Kidney (tissue), 14 donors: ENCODE data around the gene HMG20A. TPM values are rescaled to one million over a fixed set of nuclear protein-coding genes. Genes with fewer than 3 reads are reported as not detected.

Source experiments
- DNase-seq, 5 donors: peaks; one replicate each; pipeline ENCODE4 v3.0.0-alpha.2; 2013 to 2020
- FAIRE-seq: peaks from 2 replicates; lab custom pipeline; 2012; peaks lifted over from hg19 to GRCh38; lab: Jason Lieb, UNC
- H3K27ac ChIP-seq, 2 donors: one replicate each; pipeline ENCODE4 v1.7.0; 2013; ENCODE audit warnings: low read depth in 2 of 2, low read length in 2 of 2, inconsistent platforms in 1 of 2
- H3K27me3 ChIP-seq: one replicate; pipeline ENCODE4 v1.7.1; 2013; ENCODE audit warnings: low read length, inconsistent platforms; ENCODE audit not compliant: control insufficient read depth, insufficient read depth
- H3K36me3 ChIP-seq, 3 donors: one replicate each; pipeline versions ENCODE4 v1.7.0 to v1.7.1; 2013; ENCODE audit warnings: low read length in 3 of 3, control low read depth in 1 of 3, inconsistent platforms in 1 of 3; ENCODE audit not compliant: insufficient read depth in 3 of 3, control insufficient read depth in 2 of 3
- H3K4me1 ChIP-seq, 3 donors: one replicate each; pipeline versions ENCODE4 v1.7.0 to v1.7.1; 2013; ENCODE audit warnings: low read length in 3 of 3, inconsistent platforms in 1 of 3, low read depth in 1 of 3; ENCODE audit not compliant: control insufficient read depth in 2 of 3, insufficient read depth in 2 of 3
- H3K4me3 ChIP-seq, 3 donors: one replicate each; pipeline versions ENCODE4 v1.7.0 to v1.8.1; 2013; ENCODE audit warnings: low read length in 3 of 3, control low read depth in 1 of 3, inconsistent platforms in 1 of 3
- H3K9ac ChIP-seq, 3 donors: one replicate each; pipeline versions ENCODE4 v1.7.0 to v1.7.1; 2013; ENCODE audit warnings: low read length in 3 of 3, control low read depth in 1 of 3, inconsistent platforms in 1 of 3
- H3K9me3 ChIP-seq, 3 donors: one replicate each; pipeline versions ENCODE4 v1.7.0 to v1.7.1; 2013; ENCODE audit warnings: low read length in 3 of 3, control low read depth in 1 of 3, inconsistent platforms in 1 of 3; ENCODE audit not compliant: control insufficient read depth in 2 of 3, insufficient read depth in 1 of 3
- CTCF ChIP-seq: IDR thresholded peaks from 3 replicates; pipeline ENCODE4 v1.5.1; 2012; ENCODE audit warnings: mild to moderate bottlenecking, moderate library complexity, borderline replicate concordance; ENCODE audit not compliant: insufficient read depth; ENCODE audit errors: extremely low read depth
- intact Hi-C: fragments of 100-400 bp; cut with DNase I; formaldehyde crosslinking; loops from one replicate; pipeline ENCODE4 v1.11.1; 2022
- polyA plus RNA-seq: library from polyadenylated mRNA; stranded (reverse); fragments of 350-450 nt; fragmentation: Illumina TruSeq; extraction: RNeasy Lipid Tissue Mini Kit (QIAGEN cat#74804); gene quantifications from one replicate; pipeline ENCODE4 v1.2.3, GENCODE V29; 2014; ENCODE audit warnings: low read depth, low replicate concordance; ENCODE audit not compliant: insufficient read depth
- total RNA-seq: library from RNA; stranded (reverse); fragmentation: NEBNext Ultra II Directional; extraction: Animal tissue kit (Norgen Biotek cat#: 25700); gene quantifications from one replicate; pipeline ENCODE4 v1.2.1, GENCODE V29; 2021
- donor health status: control.
- donor health status: control.
- donor health status: control.
- donor health status: control.
- donor health status: control.
- donor health status: DM: yes; HTN: yes; CAD: no.
- donor health status: Normal renal cell carcinoma (clear cell type).

Gene HMG20A
- total and polyA plus RNA-seq, 2 donors from 2014 or later: 16.8 to 38.7 TPM

- TF ChIP-seq CTCF: no peak
- intact Hi-C loops: no loop called here
- Histone ChIP-seq H3K4me3 (no peak overlapping the region), H3K9me3 (no peaks in the 10 kb centered on the region), H3K27me3 (no peaks in the 10 kb centered on the region), H3K9ac (no peak overlapping the region), H3K4me1 (no peaks in the 10 kb centered on the region), H3K27ac (no peak overlapping the region), H3K36me3 (no peaks in the 10 kb centered on the region)
- FAIRE-seq: no peak
- no peak for DNase-seq
These were observed 36.6 kb upstream of the HMG20A start for GRCh38 chr15:77384086-77384485.

DNA sequence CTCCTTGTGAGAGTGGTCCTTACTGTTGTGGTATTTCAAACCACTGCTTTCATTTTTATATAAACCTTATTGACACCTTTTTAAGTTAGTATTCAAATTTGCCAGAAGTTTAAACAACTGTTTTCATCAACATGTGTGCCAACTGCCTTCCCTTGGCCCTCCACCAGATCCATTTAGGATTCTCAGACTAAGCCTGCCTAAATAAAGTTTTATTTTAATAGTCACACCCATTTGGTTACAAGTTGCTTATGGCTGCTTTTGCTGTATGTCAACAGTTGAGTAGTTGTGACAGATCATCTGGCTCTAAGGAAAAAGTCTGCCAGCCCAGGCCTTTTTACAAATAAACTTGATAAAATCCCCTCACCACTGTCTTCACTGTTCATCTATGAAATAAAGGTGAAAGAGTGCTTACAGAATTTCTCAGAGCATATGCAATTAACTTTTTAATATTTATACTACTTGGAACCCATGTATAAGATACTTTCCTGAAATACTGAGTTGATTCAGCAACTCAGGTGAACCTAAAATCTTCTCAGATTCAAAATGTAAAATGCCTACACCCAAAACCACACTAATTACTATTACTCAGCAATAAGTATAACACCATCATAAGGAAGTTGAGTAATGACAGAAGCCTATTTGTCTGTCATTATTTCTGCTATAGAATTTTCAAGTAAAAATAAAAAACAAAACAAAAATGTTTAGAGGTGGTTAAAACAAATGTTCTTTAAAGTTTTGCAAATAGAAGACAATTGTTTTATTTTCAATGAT lies 35.9 kb upstream of the HMG20A start:
- DNase-seq: no peak
- FAIRE-seq: no peak

GRCh38 chr15:77386626-77387025 lies 34.1 kb upstream of the HMG20A start:
- Histone ChIP-seq H3K4me1 (no peaks in the 10 kb centered on the region), H3K27me3 (no peaks in the 10 kb centered on the region), H3K27ac (no peak overlapping the region), H3K9me3 (no peaks in the 10 kb centered on the region), H3K36me3 (no peaks in the 10 kb centered on the region), H3K4me3 (no peak overlapping the region), H3K9ac (no peak overlapping the region)
- intact Hi-C loops: no loop called here
- no peak for DNase-seq
- no peak for TF ChIP-seq CTCF
- no peak for FAIRE-seq

More for the DNA sequence above, 35.9 kb upstream of the HMG20A start:
- no peak overlapping the region for H3K4me3 ChIP-seq
- no peaks in the 10 kb centered on the region for H3K36me3 ChIP-seq
- intact Hi-C loops: no loop called here
- no peaks in the 10 kb centered on the region for H3K9me3 ChIP-seq
- no peak for TF ChIP-seq CTCF
- no peak overlapping the region for H3K27ac ChIP-seq
- H3K9ac ChIP-seq: no peak overlapping the region
- H3K4me1 ChIP-seq: no peaks in the 10 kb centered on the region
- H3K27me3 ChIP-seq: no peaks in the 10 kb centered on the region
